ACC112 (cell line): ENCODE measurements around the gene IQSEC2.

Experiments
- H2AFZ ChIP-seq: fragments of 200-600 bp; sonication (generic); one replicate; pipeline ENCODE4 v1.6.0; 2017; ENCODE audit warnings: antibody characterized with exemption, low read length; ENCODE audit not compliant: unreplicated experiment
- H3K27ac ChIP-seq: fragments of 200-600 bp; sonication (generic); 2 replicates; pipeline ENCODE4 v1.5.1; 2014; ENCODE audit warnings: low read depth, mild to moderate bottlenecking, antibody characterized with exemption, low read length, moderate library complexity
- H3K27me3 ChIP-seq: fragments of 200-600 bp; sonication (generic); 2 replicates; pipeline ENCODE4 v1.6.1; 2014; ENCODE audit warnings: mild to moderate bottlenecking, antibody characterized with exemption, low read length, moderate library complexity, mixed read lengths; ENCODE audit not compliant: insufficient read depth
- H3K36me3 ChIP-seq: fragments of 200-600 bp; sonication (generic); 2 replicates; pipeline ENCODE4 v1.6.1; 2016; ENCODE audit warnings: mild to moderate bottlenecking, antibody characterized with exemption, low read length, moderate library complexity, mixed read lengths; ENCODE audit not compliant: insufficient read depth
- H3K4me1 ChIP-seq: fragments of 200-600 bp; sonication (generic); one replicate; pipeline ENCODE4 v1.6.1; 2016; ENCODE audit warnings: low read length, mixed read lengths; ENCODE audit not compliant: insufficient read depth, unreplicated experiment, control insufficient read depth
- H3K4me3 ChIP-seq: fragments of 200-600 bp; sonication (generic); 2 replicates; pipeline ENCODE4 v1.5.1; 2014; ENCODE audit warnings: mild to moderate bottlenecking, low read depth, low read length
- H3K79me2 ChIP-seq: fragments of 200-600 bp; sonication (generic); one replicate; pipeline ENCODE4 v1.6.0; 2016; ENCODE audit warnings: low read length; ENCODE audit not compliant: control insufficient read depth, unreplicated experiment, insufficient read depth

The IQSEC2 gene

GRCh38 chrX:53265771-53266574 is 15.4 kb downstream of the IQSEC2 start:
- Histone ChIP-seq H3K27ac (peak overlapping the region; percentile 94), H3K27me3 (no peaks in the 10 kb centered on the region), H3K36me3 (no peaks in the 10 kb centered on the region), H2AFZ (no peak overlapping the region), H3K79me2 (peaks cover 2% of the 10 kb centered on the region), H3K4me3 (peak overlapping the region; percentile 28; the same call in 1 of the 2 replicates), H3K4me1 (peaks cover 47% of the 10 kb centered on the region)

DNA sequence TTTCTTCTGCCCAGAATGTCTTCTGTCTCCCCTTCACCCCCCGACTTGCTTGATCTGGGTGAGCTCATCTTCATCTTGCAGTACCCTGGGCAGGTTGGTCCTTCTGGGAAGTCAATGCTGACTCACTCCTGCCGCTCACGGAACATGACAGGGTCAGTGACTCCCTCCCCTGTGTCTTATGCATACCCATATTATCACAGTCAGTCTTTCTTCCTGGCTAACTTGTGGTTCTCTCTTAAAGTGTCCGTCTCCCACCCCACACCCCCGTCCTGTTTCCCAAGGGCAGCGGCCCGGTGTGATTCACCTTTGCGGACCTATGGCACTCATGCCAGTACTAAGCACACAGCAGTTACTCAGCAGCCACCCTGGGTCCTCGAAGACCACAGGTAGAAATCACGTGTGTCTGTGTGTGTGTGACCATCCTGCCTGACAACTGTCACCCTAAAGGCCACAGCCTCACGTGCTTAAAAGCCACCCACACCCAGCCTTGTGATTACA is 17.7 kb downstream of the IQSEC2 start:
- Histone ChIP-seq H3K4me1 (peaks cover 47% of the 10 kb centered on the region), H3K4me3 (peak overlapping the region; percentile 42; the same call in 1 of the 2 replicates), H3K36me3 (no peaks in the 10 kb centered on the region), H3K27me3 (no peaks in the 10 kb centered on the region), H3K79me2 (no peaks in the 10 kb centered on the region), H3K27ac (peak overlapping the region; percentile 78), H2AFZ (no peak overlapping the region)

DNA sequence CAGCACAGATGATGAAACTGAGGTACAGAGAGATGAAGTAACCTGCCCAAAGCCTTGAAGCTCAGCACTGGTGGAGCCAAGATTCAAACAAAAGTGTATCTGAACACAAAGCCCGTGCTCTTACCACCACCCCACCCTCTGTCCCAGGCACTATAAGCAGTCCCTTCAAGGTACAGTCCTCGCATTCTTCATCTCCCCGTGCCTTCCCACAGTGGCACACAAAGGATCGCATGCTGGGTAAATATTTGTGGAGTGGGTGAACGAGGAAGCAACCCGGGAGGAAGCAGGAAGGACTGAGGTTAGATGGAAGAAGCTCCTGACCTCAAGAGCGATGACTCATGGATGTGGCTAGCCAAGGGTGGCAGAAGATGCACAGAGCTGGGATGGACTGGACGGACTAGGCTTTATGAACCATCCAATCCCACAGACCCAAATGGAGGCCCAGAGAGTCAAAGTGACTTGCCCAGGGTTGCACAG is 18.4 kb downstream of the IQSEC2 start:
- Histone ChIP-seq H3K4me3 (peak overlapping the region; percentile 34; the same call in 1 of the 2 replicates), H3K36me3 (no peaks in the 10 kb centered on the region), H3K79me2 (no peaks in the 10 kb centered on the region), H3K27me3 (no peaks in the 10 kb centered on the region), H3K4me1 (peaks cover 47% of the 10 kb centered on the region), H3K27ac (peak overlapping the region; percentile 78), H2AFZ (no peak overlapping the region)

GRCh38 chrX:53262189-53262917 is 19.0 kb downstream of the IQSEC2 start:
- Histone ChIP-seq H3K79me2 (no peaks in the 10 kb centered on the region), H3K27ac (peak overlapping the region; percentile 78), H3K4me1 (peaks cover 45% of the 10 kb centered on the region), H3K27me3 (no peaks in the 10 kb centered on the region), H2AFZ (no peak overlapping the region), H3K36me3 (no peaks in the 10 kb centered on the region), H3K4me3 (no peak overlapping the region)

- Histone ChIP-seq H3K79me2 (no peaks in the 10 kb centered on the region), H3K27ac (no peak overlapping the region), H2AFZ (no peak overlapping the region), H3K4me1 (peaks cover 38% of the 10 kb centered on the region), H3K27me3 (no peaks in the 10 kb centered on the region), H3K4me3 (no peak overlapping the region), H3K36me3 (no peaks in the 10 kb centered on the region)
These were observed 19.9 kb downstream of the IQSEC2 start for GRCh38 chrX:53261355-53261972.

GRCh38 chrX:53260836-53261235 is 20.5 kb downstream of the IQSEC2 start:
- no peaks in the 10 kb centered on the region for H3K36me3 ChIP-seq
- peaks cover 32% of the 10 kb centered on the region for H3K4me1 ChIP-seq
- H3K79me2 ChIP-seq: no peaks in the 10 kb centered on the region
- H3K27me3 ChIP-seq: no peaks in the 10 kb centered on the region
- H2AFZ ChIP-seq: no peak overlapping the region
- no peak overlapping the region for H3K27ac ChIP-seq
- no peak overlapping the region for H3K4me3 ChIP-seq

DNA sequence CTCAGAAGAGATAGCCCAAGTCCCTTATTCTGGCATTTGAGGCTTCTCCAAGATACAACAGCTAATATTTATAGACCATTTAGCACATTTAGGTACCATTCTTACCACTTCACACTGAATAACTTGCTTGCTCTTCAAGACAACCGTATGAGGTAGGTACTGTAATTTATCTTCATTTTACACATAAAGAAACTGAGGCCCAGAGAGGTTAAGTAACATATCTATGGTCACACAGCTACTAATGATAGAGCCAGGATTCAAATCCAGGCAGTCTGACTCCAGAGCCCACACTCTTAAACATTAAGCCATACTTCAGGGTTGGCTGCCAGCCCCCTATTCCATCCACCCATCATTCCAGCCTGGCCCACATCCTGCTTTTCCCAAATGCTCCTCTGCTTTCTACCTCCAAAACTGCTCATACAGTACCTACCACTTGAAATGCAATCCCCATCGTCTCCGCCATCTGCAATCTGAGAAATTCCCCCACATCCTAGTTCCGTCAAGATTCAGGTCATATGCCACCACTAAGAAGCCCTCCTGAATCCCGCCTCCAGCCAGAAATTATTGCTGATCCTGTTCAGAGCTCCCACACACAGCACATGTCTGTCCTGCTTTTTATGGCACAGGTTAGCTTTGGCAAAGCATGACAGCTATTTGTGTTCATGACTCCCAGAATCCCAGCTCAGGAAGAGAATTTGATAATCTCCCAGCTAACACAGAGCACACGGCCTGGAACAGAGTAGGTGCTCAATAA is 23.5 kb downstream of the IQSEC2 start:
- Histone ChIP-seq H3K79me2 (no peaks in the 10 kb centered on the region), H3K36me3 (no peaks in the 10 kb centered on the region), H2AFZ (no peak overlapping the region), H3K27ac (no peak overlapping the region), H3K27me3 (no peaks in the 10 kb centered on the region), H3K4me1 (peaks cover 5% of the 10 kb centered on the region), H3K4me3 (no peak overlapping the region)

DNA sequence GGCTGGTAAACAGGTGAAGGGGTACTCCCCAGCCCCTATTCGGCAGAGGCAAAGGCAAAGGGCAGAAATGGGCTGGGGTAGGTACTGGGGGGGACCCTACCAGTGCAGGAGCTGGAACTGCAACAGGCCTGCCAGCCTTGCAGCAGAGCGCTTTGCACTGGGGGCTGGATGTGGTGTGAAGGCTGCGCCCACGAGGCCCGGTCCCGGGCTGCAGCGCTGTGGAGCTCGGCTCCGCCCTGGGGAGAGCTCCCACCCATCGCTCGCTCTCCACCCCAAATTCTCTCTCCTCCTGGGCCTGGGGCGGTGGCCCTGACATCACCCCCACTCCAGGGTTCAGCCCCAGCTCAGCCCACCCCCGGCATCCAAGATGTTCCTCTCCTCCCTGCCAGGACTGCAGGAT is 24.2 kb downstream of the IQSEC2 start:
- Histone ChIP-seq H3K4me3 (no peak overlapping the region), H3K27ac (no peak overlapping the region), H3K79me2 (no peaks in the 10 kb centered on the region), H3K27me3 (no peaks in the 10 kb centered on the region), H2AFZ (no peak overlapping the region), H3K36me3 (no peaks in the 10 kb centered on the region), H3K4me1 (no peaks in the 10 kb centered on the region)

DNA sequence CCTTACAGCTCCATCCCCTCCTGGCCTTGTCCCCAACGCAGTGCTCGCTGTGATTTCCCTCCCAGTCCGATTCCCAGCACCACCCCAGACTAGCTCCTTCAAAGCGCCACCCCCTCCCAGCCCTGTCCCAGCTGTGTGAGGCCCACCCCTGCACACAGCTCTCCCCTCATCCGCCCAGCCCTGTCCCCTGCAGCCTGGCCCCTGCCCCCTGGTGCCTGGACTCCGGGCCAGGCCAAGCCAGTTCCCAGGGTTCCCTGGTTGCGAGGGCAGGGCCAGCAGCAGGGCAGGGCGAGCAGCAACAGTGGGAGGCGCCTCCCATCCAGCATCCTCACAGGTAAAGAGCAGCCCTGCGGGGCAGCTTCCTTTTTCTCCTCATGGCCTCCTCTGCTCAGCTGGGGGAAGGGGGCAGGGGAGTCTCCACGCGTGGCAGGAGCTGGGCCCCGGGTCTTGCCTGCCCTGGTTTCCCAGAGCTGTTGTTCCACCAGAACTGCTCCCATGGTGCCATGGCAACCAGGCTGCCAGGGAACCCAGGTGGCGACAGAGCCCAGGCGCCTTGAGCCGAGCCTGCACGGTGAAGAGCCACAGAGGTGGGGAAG is 24.8 kb downstream of the IQSEC2 start:
- Histone ChIP-seq H3K4me1 (no peaks in the 10 kb centered on the region), H3K79me2 (no peaks in the 10 kb centered on the region), H2AFZ (no peak overlapping the region), H3K27me3 (no peaks in the 10 kb centered on the region), H3K4me3 (no peak overlapping the region), H3K27ac (no peak overlapping the region), H3K36me3 (no peaks in the 10 kb centered on the region)

- Histone ChIP-seq H3K27ac (no peak overlapping the region), H3K4me3 (no peak overlapping the region), H3K4me1 (no peaks in the 10 kb centered on the region), H3K79me2 (no peaks in the 10 kb centered on the region), H3K27me3 (no peaks in the 10 kb centered on the region), H2AFZ (no peak overlapping the region), H3K36me3 (no peaks in the 10 kb centered on the region)
These were observed 25.6 kb downstream of the IQSEC2 start for GRCh38 chrX:53255738-53256191.
